ENCODE results near the gene PTGES2.
"Not testable (repeated sequence)": the region's sequence is repeated elsewhere in the genome, so short reads cannot be mapped to it uniquely, and the experiment has no call there.

PTGES2 gene

DNA sequence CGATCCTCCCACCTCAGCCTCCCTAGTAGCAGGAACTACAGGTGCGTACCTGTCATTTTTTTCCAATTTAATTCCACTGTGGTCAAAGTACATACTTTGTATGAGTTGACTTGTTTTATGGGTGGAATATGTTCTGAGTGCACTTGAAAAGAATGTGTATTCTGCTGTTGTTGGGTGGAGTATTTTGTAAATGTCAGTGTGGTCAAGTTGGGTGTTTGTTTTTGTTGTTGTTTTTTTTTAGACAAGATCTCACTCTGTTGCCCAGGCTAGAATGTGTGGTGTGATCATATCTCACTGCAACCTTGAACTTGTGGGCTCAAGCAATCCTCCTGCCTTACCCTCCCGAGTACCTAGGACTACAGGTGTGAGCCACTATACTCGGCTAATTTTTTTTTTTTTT lies 41.6 kb downstream of the PTGES2 start:
- no peak for DNase-seq

DNA sequence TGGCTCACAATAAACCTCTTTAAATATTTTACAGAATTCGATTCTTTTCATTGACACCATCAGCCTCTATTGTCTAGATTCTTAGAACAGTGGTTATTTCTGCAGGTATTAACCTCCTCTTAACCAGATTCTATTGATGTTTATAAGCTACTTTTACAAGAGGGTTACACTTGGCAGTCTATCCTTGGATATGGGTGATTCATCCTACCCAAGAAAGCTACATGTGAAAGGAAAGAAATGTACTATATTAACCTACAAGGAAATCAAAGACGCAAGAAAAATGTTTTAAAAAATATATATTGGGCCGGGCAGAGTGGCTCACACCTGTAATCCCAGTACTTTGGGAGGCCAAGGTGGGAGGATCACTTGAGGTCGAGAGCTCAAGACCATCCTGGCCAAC lies 42.8 kb downstream of the PTGES2 start:
- DNase-seq = no peak

DNA sequence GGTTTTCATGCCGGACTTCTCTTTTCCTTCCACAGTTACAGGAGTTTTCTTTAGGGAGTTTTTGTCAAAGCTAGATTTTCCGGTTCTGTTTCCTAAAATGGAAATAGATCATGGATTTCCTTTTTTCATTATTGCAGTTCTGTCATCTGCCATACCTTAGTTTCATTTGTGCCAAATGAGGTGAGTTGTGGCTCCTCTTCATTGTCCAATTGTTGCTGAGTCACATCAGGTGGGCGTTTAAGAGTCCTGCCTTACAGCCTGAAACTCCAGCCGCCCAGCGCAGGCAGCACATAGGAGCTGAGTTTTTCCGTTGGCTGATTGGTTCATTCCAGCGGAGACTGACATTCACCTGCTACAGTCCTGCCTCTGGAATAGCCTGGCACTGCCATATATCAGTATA lies 45.4 kb downstream of the PTGES2 start:
- no peak for DNase-seq

DNA sequence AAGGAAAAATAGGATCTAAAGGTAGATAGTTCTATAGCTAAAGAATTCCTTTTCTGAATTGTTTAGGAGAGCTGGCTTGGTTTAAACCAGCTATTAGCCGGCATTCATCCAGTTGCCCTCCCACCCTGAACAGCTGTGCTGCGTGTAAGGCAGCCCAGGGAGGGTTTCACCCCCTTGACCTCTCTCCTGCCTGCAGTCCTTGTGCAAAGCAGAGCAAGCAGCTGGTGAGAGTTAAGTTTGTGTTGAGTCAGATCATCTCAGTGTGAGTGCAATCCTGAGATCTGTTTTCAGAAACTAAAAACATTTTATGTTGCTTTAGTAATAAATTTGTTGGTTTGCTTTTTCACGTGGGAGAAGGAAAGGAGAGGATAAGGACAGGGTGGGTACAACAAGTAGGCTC lies 46.5 kb downstream of the PTGES2 start:
- no peak for DNase-seq

DNA sequence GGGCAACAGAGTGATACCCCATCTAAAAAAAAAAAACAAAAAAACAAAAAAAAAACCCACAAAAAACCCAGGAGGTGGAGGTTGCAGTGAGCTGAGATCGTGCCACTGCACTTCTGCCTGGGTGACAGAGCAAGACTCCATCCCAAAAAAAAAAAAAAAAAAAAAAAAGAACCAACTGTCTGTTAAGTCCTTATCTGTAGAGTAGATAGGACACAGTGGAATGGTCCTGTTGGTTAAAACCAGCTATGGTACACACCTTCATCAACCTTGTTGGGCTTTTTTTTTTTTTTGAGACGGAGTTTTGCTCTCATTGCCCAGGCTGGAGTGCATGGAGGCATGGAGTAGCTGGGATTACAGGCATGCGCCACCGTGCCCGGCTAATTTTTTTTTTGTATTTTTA lies 47.3 kb downstream of the PTGES2 start:
- DNase-seq = no peak

DNA sequence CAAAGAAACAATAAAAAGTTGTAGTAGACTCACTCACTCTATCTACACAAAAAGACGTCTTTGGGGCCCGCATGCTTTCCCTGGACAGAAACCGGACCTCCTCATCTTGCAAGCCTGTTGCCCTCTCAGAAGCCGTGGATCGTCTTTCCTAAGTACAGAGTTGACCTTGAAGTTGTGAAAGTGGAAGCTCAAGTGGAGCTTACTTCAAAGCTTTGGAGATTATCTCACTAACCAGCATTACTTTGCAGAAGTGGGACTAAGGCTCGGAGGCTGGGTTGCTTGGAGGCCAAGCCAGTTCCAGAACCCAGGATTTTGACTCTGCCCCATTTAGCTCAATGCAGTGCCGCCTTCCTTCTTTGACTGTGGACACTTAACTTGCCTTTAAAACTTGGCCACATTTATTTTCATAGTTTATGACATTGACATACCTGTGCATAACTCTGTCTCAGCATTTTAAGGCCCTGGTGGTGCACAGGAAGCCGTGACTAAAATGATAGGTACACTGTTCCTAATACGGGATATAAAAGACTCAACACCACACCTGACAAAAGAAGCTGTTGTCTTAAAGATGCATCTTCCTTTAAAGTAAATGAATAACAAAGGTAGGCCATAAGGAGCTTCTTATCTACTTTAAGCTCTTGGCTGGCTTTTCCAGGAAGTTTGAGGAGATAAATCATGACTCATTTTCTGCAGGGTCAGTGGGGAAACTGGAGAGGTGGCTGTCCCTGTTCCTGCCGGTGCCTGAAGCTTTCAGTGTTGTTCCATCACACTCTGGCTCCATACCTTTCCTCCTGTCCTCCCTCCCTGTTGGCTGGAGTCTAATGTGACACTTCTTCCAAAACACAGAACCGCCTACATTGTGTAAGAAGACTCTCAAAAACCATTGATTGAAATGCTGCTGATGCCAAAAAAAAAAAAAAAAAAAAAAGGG lies 48.8 kb downstream of the PTGES2 start:
- DNase-seq = no peak

DNA sequence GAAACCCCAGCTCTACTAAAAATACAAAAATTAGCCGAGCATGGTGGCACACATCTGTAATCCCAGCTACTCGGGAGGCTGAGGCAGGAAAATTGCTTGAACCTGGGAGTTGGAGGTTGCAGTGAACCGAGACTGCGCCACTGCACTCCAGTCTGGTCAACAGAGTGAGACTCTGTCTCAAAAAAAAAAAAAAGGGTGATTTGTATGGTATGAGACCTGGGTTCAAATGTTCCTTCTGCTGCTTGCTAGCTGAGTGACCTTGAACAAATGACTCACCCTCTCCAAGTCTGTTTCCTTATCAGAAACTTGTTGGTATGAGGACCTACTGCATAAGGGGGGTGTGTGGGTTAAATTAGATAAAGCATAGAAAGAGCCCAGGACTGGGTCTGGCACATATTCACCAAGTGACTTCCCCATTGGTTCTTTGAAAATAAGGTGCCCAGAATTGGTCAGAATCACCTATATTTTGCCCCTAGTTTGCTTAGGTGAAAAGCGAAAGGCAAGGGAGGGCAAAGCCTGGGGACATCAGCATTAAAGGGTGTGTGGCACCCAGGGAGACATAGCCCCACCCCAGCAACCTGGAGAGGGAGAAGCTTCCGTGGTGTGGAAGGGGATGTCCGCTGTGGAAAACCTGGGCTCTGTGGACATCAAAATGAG lies 49.6 kb downstream of the PTGES2 start:
- no peak for DNase-seq

DNA sequence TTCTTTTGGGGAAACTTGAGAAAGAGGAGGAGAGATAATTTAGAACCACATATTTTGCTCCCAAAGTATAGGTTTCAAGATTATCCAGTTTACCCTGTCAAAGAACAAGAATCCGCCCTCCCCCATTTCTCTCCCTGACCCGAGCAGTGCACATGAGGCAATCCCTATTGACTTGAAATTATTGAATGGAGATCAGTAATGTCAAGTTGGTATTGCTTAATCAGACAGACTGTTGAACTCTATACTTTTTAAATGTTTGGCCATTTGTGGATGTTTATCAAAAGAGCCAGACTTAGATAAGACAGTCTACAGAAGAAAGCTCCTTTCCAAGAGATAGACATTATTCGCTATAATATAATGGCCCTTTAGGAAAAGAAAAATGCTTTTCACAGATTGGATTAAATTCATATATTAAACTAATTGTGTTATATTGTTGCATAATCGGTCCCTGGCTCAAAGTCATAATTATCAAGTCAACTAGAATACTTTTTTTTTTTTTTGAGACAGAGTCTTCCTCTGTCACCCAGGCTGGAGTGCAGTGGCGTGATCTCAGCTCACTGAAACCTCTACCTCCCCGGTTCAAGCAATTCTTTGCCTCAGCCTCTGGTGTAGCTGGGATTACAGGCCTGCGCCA lies 54.2 kb downstream of the PTGES2 start:
- no peak for DNase-seq

DNA sequence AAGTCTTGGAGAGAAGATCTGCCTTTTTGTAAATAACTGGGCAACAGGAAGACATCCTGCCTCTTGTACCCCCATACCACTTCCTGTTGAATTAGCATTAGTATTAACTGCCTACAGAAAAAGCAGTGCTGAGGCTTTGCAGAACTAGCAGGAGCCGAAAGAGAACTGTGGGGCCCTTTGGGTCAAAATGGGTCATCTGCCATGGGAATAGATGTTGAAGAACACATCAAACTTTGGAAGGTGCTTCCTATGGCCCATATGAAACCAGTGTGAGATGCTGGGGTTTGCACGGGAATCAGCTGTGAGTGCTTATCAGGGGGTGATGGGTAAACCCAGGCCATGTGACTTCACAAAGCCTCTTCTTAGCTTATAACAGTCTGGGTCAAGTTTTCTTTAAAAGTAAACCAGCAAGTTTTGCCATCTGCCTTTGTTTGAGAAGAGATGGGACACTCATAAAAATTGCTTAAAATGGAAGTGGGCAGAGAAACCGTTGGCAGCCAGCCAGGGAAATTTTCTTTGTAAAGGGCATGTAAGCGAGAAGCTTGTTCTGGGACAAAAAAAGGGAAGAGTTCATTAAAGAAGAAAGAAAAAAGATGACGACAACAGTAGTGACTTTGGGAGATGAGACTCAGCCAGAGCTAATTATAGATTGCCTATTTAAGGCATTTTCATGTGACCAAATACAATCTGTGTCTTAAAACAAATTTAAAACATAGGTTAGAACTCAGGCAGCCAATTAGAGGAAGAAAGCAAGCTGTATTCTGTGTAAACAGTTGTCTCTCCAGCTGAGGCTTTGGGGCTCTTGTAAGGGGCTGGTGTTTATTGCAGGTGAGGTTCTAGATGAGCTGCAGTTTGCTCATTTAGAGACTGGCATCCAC lies 55.1 kb downstream of the PTGES2 start:
- DNase-seq = no peak

DNA sequence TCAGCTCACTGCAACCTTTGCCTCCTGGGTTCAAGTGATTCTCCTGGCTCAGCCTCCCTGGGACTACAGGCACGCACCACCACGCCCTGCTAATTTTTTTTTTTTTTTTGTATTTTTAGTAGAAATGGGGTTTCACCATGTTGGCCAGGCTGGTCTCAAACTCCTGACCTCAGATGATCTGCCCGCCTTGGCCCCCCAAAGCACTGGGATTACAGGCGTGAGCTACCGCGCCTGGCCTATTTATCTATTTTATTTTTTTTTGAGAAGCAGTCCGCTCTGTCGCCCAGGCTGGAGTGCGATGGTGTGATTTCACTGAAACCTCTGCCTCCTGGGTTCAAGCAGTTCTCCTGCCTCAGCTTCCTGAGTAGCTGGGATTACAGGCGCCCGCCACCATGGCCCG lies 56.1 kb downstream of the PTGES2 start:
- not testable (repeated sequence) for DNase-seq

DNA sequence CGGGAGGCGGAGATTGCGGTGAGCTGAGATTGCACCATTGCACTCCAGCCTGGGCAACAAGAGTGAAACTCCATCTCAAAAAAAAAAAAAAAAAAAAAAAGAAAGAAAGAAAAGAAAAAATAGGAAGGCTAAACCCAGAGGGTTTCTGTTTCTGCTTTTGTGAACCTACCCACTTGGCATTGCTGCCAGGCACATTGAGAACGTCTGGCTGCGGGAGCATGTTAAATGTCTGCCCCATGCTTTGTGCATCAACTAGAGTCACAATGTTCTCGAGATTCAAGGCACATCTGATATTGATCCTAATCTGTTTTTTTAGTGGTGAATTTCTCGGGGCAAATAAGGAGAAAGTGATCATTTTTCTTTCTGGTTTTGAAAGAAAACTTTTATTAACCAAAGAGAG lies 56.7 kb downstream of the PTGES2 start:
- no peak for DNase-seq

Measured in DMS153 (cell line).